HG03439 (cell line): ENCODE data around the gene ENPP3.
A peak's percentile ranks its signal among the peaks of the same experiment; 100 is the strongest.
"Not testable (repeated sequence)": the region's sequence is repeated elsewhere in the genome, so short reads cannot be mapped to it uniquely, and the experiment has no call there.

Experiments used
- ATAC-seq: cut with Tn5 transposase; IDR thresholded peaks from one replicate; pipeline ENCODE4 v1.9.1; 2021; ENCODE audit warnings: mild to moderate bottlenecking, moderate library complexity; ENCODE audit not compliant: unreplicated experiment

Gene ENPP3

GRCh38 chr6:131683479-131683878 lies 46.4 kb downstream of the ENPP3 start:
- ATAC-seq = peak; percentile 84

GRCh38 chr6:131685266-131685780 lies 48.2 kb downstream of the ENPP3 start:
- peak; percentile 54 for ATAC-seq

GRCh38 chr6:131687022-131687421 lies 49.9 kb downstream of the ENPP3 start:
- ATAC-seq = no peak

- no peak for ATAC-seq
These were observed 51.2 kb downstream of the ENPP3 start for GRCh38 chr6:131688286-131688685.

GRCh38 chr6:131692031-131692430 lies 54.9 kb downstream of the ENPP3 start:
- no peak for ATAC-seq

- ATAC-seq = no peak
These were observed 55.5 kb downstream of the ENPP3 start for GRCh38 chr6:131692589-131692988.

- ATAC-seq = no peak
These were observed 56.3 kb downstream of the ENPP3 start for GRCh38 chr6:131693384-131693783.

GRCh38 chr6:131694832-131695426 lies 57.8 kb downstream of the ENPP3 start:
- ATAC-seq = peak; percentile 82

GRCh38 chr6:131696956-131697355 lies 59.9 kb downstream of the ENPP3 start:
- ATAC-seq = no peak

- ATAC-seq = not testable (repeated sequence)
These were observed 63.7 kb downstream of the ENPP3 start for GRCh38 chr6:131700851-131701250.

- not testable (repeated sequence) for ATAC-seq
These were observed 66.8 kb downstream of the ENPP3 start for GRCh38 chr6:131703905-131704304.

- ATAC-seq = not testable (repeated sequence)
These were observed 73.8 kb downstream of the ENPP3 start, which contains the start of gene CTAGE9 for GRCh38 chr6:131710917-131711316. TSS of gene CTAGE9 (minus strand) at chr6:131711017. CDS start at chr6:131711017, 0 bp downstream.

- not testable (repeated sequence) for ATAC-seq
These were observed 78.5 kb downstream of the ENPP3 start for GRCh38 chr6:131715567-131715966.

GRCh38 chr6:131717836-131718542 lies 80.9 kb downstream of the ENPP3 start:
- ATAC-seq = no peak

GRCh38 chr6:131721161-131721560 lies 84.1 kb downstream of the ENPP3 start:
- ATAC-seq = no peak

GRCh38 chr6:131724114-131724513 lies 87.0 kb downstream of the ENPP3 start:
- ATAC-seq = no peak

GRCh38 chr6:131727467-131727866 lies 90.4 kb downstream of the ENPP3 start:
- no peak for ATAC-seq

- ATAC-seq = no peak
These were observed 90.8 kb downstream of the ENPP3 start for GRCh38 chr6:131727868-131728267.

- no peak for ATAC-seq
These were observed 91.3 kb downstream of the ENPP3 start for GRCh38 chr6:131728296-131728939.

- ATAC-seq = no peak
These were observed 92.4 kb downstream of the ENPP3 start for GRCh38 chr6:131729550-131729949.

- no peak for ATAC-seq
These were observed 93.2 kb downstream of the ENPP3 start for GRCh38 chr6:131730264-131730663.

GRCh38 chr6:131731224-131731623 lies 94.1 kb downstream of the ENPP3 start:
- no peak for ATAC-seq
